HG03521 (cell line): Measurements from ENCODE around the gene RUNX2.

ENCODE experiments used
- ATAC-seq: cut with Tn5 transposase; IDR thresholded peaks from one replicate; pipeline ENCODE4 v1.9.1; 2021; ENCODE audit warnings: mild to moderate bottlenecking, moderate library complexity; ENCODE audit not compliant: unreplicated experiment

Gene RUNX2

DNA sequence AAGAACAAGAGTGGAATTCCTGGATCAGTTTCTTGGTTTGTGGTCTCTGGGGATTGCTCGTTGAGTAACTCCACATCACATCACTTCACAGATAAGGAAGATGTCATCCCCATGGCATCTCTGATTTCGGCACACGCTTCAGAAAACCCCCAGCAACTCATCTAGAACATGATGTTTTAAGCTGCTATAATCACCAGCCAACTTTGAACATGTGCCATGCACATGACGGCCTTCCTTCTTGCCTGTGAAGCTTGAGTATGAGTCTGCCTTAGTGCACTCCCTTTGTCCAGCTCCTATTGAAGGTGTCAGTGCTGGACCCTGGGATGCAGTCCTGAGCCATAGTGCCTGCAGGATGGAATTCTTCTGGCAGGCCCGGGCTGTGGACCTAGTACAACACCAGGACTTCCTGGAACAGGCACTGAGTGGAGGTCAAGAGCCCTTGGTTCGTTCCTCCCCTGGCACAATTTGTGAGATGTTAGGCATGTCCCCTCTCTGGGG, 281.1 kb downstream of the RUNX2 start:
- no peak for ATAC-seq

- no peak for ATAC-seq
These were observed 282.2 kb downstream of the RUNX2 start for GRCh38 chr6:45610374-45610773.

GRCh38 chr6:45610832-45611231, 282.7 kb downstream of the RUNX2 start:
- no peak for ATAC-seq

GRCh38 chr6:45611491-45611890, 283.4 kb downstream of the RUNX2 start:
- ATAC-seq: no peak

- no peak for ATAC-seq
These were observed 285.5 kb downstream of the RUNX2 start for GRCh38 chr6:45613656-45614055.

GRCh38 chr6:45614488-45615285, 286.6 kb downstream of the RUNX2 start:
- no peak for ATAC-seq

DNA sequence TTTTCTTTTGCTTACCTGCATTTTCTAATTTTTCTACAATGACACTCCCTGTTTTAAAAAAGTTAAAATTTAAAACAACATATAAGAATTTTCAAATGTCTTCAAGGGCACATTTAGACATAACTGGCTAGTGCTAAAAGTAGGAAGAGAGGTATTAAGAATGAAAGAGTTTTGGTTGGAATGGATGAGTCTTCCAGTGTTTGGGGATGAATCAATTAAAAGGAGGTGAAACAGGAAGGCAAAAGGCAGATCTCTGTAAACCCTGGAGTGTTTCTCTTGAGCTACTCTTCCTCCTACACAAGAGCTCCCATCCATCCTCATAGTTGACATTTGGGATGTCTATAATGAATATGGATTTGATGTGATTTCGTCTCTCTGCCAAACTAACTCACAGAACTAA, 288.1 kb downstream of the RUNX2 start:
- no peak for ATAC-seq

- no peak for ATAC-seq
These were observed 289.3 kb downstream of the RUNX2 start for GRCh38 chr6:45617441-45617840.

GRCh38 chr6:45618259-45618658, 290.1 kb downstream of the RUNX2 start:
- no peak for ATAC-seq

- no peak for ATAC-seq
These were observed 291.2 kb downstream of the RUNX2 start for GRCh38 chr6:45619211-45619760.

GRCh38 chr6:45619994-45620471, 291.9 kb downstream of the RUNX2 start:
- no peak for ATAC-seq

DNA sequence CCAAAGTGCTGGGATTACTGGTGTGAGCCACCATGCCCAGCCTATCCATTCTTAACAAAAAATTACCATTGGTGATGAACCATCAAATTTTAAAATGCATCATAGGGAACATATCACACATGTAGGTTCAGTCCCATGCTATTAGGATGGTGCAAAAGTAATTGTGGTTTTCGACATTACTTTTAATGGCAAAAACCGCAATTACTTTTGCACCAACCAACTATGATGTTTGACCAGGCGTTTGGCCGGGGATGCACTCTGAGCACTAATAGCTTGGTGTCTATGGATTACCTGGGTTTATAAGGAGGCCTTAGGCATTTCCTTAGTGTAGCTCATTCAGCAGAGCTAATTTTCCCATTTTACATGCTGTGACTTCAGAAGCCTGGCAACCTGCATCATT, 296.1 kb downstream of the RUNX2 start:
- no peak for ATAC-seq

- ATAC-seq: no peak
These were observed 297.1 kb downstream of the RUNX2 start for GRCh38 chr6:45625191-45625664.

GRCh38 chr6:45626087-45626891, 298.2 kb downstream of the RUNX2 start:
- ATAC-seq: no peak

DNA sequence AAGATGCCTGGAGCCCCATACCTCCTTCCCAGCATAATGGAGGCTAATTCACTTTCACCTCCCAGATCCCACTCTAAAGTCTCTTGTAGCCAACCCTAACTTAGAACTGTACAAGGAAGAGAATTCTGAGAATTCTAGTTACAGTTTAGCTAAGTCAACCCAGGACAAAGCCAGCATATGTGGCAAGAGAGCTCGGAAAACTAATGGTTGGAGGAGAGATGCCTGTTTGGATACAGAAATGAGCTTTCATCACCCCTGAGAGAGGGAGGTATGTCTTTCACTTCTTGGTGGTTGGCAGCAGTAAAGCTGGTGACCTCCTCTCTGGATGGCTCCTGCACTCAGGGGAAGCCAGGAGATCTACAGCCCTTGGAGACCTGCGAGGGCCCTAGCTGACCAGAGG, 302.2 kb downstream of the RUNX2 start:
- ATAC-seq: no peak

DNA sequence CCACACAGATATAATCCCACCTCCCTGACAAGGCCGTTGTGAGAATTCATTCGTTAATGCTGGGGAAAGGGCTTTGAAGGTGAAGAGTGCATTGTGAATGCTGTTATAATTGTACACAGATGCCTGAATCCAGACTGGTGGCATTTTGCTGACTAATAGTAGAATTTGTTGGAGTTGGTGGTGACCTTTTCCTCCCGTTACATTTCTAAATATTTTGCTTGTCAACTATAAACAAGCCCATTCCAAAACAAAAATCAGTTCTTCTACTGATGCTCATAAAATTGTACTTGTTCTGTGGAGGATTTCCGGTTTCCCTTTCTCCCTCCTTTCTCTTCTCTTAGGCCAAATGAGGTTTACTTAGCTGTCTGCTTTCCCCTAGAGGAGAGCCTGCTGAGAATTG, 302.7 kb downstream of the RUNX2 start:
- no peak for ATAC-seq

- no peak for ATAC-seq
These were observed 303.3 kb downstream of the RUNX2 start for GRCh38 chr6:45631396-45631795.

DNA sequence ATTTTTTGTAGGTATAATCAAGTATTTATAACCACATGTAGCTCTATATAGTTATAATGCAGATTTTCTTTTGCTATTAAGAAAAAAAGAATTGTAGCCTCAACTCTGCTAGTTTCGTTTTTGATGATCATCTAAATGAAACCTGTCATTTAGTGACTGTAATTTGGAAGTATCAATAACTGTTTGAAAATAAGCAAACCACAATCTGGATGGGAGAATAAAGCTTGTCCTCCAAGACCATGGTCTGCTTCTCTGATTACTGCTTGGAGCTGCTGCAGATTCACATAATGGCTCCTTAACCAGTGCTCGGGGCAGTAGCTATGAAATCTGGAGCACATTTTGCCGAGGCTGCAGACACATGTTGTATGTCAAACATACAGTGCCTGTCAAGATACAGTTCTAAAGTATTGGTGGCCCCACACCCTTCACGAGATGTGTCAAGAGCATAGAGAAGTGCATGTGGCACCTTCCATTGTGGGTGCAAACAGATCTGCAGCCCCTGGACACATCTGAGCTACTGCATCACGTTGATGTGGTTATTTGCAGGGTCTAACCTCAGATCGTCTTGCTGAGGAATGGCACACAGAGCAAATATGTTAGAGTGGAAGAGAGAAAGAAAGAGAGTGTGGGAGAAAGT, 305.3 kb downstream of the RUNX2 start:
- ATAC-seq: no peak

- ATAC-seq: no peak
These were observed 306.1 kb downstream of the RUNX2 start for GRCh38 chr6:45634231-45634630.

DNA sequence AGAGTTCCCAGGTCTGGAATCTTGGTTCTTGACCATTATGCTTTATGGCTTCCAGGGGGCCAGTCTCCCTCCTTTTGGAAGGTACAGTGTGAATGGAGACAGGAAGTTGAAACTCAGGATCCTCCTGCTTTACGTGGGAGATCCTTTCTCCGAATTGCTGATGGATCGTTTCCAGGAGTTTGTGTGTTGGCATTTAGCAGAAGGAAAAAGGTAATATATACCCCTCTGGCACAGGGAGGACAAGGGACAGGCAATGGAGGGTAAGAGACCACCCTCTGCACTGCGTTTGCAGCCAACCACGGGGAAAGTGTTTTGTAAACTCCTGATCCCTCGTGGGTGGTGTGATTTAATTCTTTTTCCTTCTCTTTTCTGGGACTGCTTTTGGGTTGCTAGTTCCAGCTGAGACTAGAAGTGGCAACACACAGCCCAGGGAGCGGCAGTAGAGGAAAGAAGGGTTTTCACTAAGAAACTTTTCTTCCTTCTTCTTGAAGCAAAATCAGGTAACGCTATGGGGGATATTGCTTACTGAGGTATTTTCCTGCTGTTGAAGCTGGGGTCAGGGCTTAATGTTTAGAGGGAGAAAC, 307.2 kb downstream of the RUNX2 start:
- ATAC-seq: no peak

- no peak for ATAC-seq
These were observed 308.9 kb downstream of the RUNX2 start for GRCh38 chr6:45637056-45637455.
